ENCODE data around the gene CLEC20A. TPM values are rescaled to one million over a fixed set of nuclear protein-coding genes. Genes with fewer than 3 reads are reported as not detected.

CLEC20A gene
- total and polyA plus RNA-seq, 2 of the 8 experiments (the other 6 are each of a cell fraction or from before 2014, with no cell fraction given): not detected

- Histone ChIP-seq H3K4me2 (ENCODE audit: insufficient read depth in 1 of 2, low read depth in 2 of 2, low read length in 2 of 2) (no peak overlapping the region), H3K27me3 (replicated peaks in 1 of 4; ENCODE audit: control insufficient read depth in 3 of 4, extremely low read depth in 1 of 4, insufficient read depth in 3 of 4, low read length in 3 of 4) (no peaks in the 10 kb centered on the region), H3K23me2 (ENCODE audit: low read depth, low read length) (no peaks in the 10 kb centered on the region), H2BK15ac (ENCODE audit: low read length) (no peak overlapping the region), H2AFZ (ENCODE audit: low read length) (no peak overlapping the region), H3K4me3 (ENCODE audit: extremely low read depth in 1 of 4, insufficient read depth in 2 of 4, low read depth in 3 of 4, low read length in 4 of 4) (no peak overlapping the region), H3K79me2 (ENCODE audit: control insufficient read depth in 1 of 2, insufficient read depth in 2 of 2, low read length in 2 of 2) (no peaks in the 10 kb centered on the region), H2BK120ac (replicated peaks; ENCODE audit: low read depth, low read length) (no peak overlapping the region), H4K20me1 (replicated peaks in 1 of 2; ENCODE audit: control insufficient read depth in 1 of 2, insufficient read depth in 2 of 2, low read length in 2 of 2) (no peaks in the 10 kb centered on the region), H3K9me3 (ENCODE audit: insufficient read depth in 2 of 2, low read depth in 1 of 2, low read length in 1 of 2) (no peaks in the 10 kb centered on the region), H3K4me1 (replicated peaks in 1 of 4; ENCODE audit: control insufficient read depth in 3 of 4, insufficient read depth in 4 of 4, low read length in 3 of 4) (no peaks in the 10 kb centered on the region; a peak in 1 of 7 replicates), H3K27ac (ENCODE audit: low read depth, low read length) (no peak overlapping the region), H3K79me1 (ENCODE audit: low read depth, low read length) (no peaks in the 10 kb centered on the region), H2BK20ac (ENCODE audit: low read length) (no peak overlapping the region), H3K4ac (replicated peaks; ENCODE audit: insufficient read length, low read depth, low read length) (no peak overlapping the region), H4K8ac (ENCODE audit: extremely low read depth, insufficient read depth, low read length) (no peak overlapping the region), H4K5ac (ENCODE audit: insufficient read length, low read depth, low read length) (no peak overlapping the region), H3K18ac (ENCODE audit: extremely low read depth, low read length) (no peak overlapping the region), H4K91ac (replicated peaks; ENCODE audit: insufficient read length, low read length) (no peak overlapping the region), H3K56ac (replicated peaks; ENCODE audit: insufficient read length, low read depth, low read length) (no peak overlapping the region), H2AK5ac (ENCODE audit: low read depth, low read length) (no peak overlapping the region), H3K36me3 (ENCODE audit: control insufficient read depth in 2 of 4, insufficient read depth in 4 of 4, low read length in 3 of 4) (no peaks in the 10 kb centered on the region), H3K14ac (ENCODE audit: insufficient read length) (no peak overlapping the region), H3K9ac (replicated peaks in 1 of 4; ENCODE audit: extremely low read depth in 1 of 4, low read depth in 3 of 4, low read length in 3 of 4) (no peak overlapping the region), H3K23ac (ENCODE audit: insufficient read length) (no peak overlapping the region), H2BK12ac (ENCODE audit: low read depth, low read length) (no peak overlapping the region), H2BK5ac (ENCODE audit: low read depth, low read length) (no peak overlapping the region)
- ChIA-PET POLR2A (ENCODE audit: partially characterized antibody) (no interaction called here), CTCF (ENCODE audit: partially characterized antibody) (interaction anchor here (1.3 to 10.0 kb wide), 3 partner anchors 9 to 15 kb away, joined by 3 to 100 read pairs (median 4); no protein-coding TSS in a partner anchor)
- TF ChIP-seq SRF (IDR thresholded peaks at IDR 0.05; ENCODE audit: low read depth, low read length): no peak
- DNase-seq (ENCODE audit: low read depth in 1 of 2, low spot score in 2 of 2) (no peak), FAIRE-seq (no peak)
- 89% methylated on average over 9 of the region's 9 CpGs; no CpG with 5 or more reads in 1 of the 2 experiments for WGBS, 2 experiments (ENCODE audit: extremely low coverage in 1 of 2, insufficient coverage in 1 of 2, insufficient read length in 1 of 2, insufficient replicate concordance in 2 of 2, low coverage in 1 of 2, low lambda C conversion rate in 2 of 2, missing lambda C conversion rate in 1 of 2)
Observed at GRCh38 chr1:178490967-178491366, 5.8 kb downstream of the CLEC20A start.

All from H1 (cell line).